HG03060 (cell line): ENCODE data around the gene MEOX1.

Experiments used
- ATAC-seq: cut with Tn5 transposase; IDR thresholded peaks from one replicate; pipeline ENCODE4 v1.9.1; 2021; ENCODE audit warnings: low read depth, moderate number of reproducible peaks; ENCODE audit not compliant: unreplicated experiment

MEOX1 gene

DNA sequence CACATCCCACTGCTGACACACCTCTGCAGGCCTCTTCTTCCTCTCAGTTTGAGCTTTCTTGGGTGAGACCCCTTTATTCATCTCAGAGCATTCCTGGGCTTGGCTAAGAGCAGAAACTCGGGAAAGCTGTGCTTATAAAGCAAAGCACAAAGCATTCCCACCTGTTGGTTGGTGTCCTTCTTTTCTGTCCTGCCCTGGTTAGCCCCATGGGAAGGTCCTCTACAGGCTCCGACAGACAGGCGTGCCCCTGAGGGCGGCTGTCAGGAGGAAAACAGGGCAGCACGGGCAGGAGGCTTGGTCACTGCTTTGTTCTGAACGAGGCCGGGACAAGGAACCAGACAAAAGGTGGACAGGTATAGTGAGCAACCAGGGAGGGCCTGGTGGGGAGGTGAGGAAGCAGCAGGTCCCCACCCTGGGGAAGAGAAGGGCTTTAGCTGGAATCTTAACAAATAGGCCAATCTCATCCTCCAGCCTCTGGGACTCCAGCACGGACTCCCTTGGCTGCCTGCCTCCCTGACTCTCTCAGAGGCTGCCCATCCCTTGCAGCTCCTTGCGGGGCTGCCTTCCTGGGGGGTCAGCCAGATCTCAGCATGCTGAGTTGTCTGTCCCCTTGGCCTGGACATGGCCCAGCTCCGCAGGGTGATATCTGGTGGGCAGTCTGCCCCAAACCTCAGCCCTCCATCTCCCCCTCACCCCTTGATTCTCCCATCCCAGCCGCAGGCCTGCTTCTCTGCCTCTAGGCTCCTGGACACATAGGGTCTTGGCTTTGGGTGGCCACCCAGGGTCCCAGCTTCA, 1.7 kb downstream of the MEOX1 start:
- ATAC-seq: no peak

- no peak for ATAC-seq
Measured at GRCh38 chr17:43658900-43659299, 2.8 kb downstream of the MEOX1 start.

GRCh38 chr17:43655693-43656255, 5.9 kb downstream of the MEOX1 start:
- no peak for ATAC-seq

DNA sequence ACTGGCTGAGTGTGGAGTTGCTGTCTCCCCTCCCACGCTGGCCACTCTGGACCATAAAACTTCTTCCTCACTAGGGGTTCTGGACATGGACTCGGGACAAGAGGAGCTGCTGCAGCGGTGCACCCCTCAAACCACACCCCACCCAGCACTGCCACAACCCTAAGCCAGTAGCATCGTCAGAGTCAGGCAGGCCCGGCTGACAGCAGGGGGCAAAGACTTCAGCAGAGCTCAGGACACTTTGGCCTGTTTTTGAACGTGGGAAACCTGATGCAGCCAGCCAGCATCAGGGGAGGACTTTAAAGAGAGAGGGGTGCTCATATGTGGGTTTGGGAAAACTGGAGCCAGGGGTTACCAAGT, 9.6 kb downstream of the MEOX1 start:
- no peak for ATAC-seq

- ATAC-seq: no peak
Measured at GRCh38 chr17:43650471-43650870, 11.3 kb downstream of the MEOX1 start.

- no peak for ATAC-seq
Measured at GRCh38 chr17:43648916-43649315, 12.8 kb downstream of the MEOX1 start.

- no peak for ATAC-seq
Measured at GRCh38 chr17:43645765-43646481, 15.8 kb downstream of the MEOX1 start.

DNA sequence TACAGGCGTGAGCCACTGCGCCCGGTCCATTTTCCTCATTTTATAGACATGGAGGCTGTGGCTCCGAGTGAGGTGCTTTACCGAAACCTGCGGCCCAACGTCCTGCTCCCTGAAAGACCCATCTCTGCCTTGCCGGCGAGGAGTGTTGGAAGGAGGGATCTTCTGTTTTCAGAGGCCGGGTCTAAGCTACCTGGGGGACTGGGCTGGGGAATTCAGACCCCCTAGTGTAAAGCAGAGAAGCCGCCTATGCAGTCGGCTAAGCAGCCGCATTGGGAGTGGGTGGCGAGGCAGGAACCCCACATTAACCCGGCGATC, 16.3 kb downstream of the MEOX1 start:
- ATAC-seq: no peak

GRCh38 chr17:43644081-43644480, 17.6 kb downstream of the MEOX1 start:
- no peak for ATAC-seq

DNA sequence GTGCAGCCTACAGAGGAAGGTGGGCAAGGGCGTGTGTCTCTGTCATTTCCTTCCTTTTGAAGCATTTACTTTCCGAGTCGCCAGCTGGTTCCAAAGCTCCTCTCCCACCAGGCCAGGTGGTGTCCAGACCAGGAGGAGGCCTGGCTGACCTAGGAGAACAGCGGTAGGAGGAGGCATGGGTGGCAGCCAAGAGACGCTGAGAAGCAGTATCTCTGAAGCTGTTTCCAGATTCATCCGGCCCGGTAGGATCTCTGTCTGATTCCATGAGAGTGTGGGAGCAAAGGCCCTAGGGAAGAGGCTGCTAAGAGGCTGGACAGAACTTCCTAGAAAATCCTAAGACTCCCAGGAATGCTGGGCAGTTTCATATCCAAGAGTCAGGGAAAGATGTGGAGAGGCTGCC, 20.3 kb downstream of the MEOX1 start:
- ATAC-seq: no peak

- ATAC-seq: no peak
Measured at GRCh38 chr17:43640491-43641252, 21.1 kb downstream of the MEOX1 start.

- ATAC-seq: no peak
Measured at GRCh38 chr17:43637563-43638323, 24.0 kb downstream of the MEOX1 start.

GRCh38 chr17:43636426-43636825, 25.3 kb downstream of the MEOX1 start:
- ATAC-seq: no peak

GRCh38 chr17:43634591-43635125, 27.1 kb downstream of the MEOX1 start:
- no peak for ATAC-seq

DNA sequence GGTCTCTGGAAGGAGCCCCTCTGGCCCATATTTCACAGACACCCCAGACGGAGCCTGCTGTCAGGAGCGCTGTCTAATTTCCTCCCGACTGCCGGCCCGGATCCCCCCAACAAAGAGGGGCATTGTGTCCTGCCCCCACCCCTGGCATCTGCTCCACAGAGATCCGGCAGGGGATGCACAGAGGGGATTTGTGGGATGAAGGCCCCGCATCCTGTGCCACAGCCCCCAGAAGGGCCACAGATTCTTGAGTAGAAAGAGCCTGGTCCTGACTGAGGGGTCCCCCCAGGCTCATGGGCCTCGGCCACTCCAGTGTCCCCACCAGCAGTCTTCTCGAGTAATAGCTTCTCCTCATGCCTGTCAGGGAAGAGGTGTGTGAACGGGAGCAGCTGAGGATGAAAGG, 29.5 kb downstream of the MEOX1 start:
- no peak for ATAC-seq

DNA sequence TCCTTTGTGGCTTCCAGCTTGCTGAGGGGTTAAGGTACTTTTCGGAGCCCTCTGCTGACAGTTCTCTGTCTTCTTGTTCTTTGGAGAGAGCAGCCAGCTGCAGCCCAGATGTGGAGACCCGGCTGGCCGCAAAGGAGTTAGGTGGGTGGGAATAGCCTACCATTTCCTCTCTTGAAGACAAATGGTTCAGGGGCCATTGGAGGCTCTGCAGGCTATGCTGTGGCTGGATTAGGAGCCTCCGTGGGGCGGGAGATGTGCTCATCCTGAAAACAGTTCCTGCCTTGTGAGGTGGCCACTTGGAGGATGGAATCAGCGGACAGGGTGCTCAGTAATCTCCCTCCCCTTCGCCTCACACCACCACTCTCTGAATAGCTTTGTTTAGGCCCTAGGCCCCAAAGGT, 30.3 kb downstream of the MEOX1 start:
- ATAC-seq: no peak

- ATAC-seq: no peak
Measured at GRCh38 chr17:43628089-43628650, 33.6 kb downstream of the MEOX1 start.

DNA sequence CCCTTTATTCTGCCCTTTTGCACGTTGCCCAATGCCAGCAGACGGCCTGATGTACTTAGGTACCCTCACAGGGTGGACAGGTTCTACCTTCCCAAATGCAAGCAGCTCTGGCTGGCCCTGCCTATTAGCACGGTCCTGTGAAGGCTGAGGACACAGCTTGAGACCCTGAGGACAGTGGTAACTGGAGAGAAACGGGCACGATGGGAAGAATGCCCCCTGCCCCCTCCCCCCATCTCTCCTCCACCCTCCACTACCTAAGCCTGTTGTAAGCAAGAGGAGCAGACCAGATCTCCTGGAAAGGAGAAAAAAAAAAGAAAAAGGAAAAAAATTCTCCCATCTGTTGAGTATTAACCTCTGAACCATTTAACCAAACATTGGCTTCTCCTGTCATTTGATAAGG, 34.1 kb downstream of the MEOX1 start:
- ATAC-seq: no peak

DNA sequence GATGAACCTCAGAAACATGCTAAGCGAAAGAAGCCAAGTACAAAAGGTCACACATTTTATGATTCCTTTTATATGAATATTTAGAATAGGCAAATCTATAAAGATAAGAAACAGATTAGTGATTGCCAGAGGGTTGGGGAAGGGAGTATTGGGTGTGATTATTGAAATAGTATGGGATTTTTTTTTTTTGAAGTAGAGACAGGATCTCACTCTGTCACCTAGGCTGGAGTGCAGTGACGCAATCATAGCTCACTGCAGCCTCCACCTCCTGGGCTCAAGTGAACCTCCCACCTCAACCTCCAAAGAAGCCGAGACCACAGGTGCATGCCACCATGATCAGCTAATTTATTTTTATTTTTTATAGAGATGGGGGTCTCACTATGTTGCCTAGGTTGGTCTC, 35.7 kb downstream of the MEOX1 start:
- ATAC-seq: no peak

DNA sequence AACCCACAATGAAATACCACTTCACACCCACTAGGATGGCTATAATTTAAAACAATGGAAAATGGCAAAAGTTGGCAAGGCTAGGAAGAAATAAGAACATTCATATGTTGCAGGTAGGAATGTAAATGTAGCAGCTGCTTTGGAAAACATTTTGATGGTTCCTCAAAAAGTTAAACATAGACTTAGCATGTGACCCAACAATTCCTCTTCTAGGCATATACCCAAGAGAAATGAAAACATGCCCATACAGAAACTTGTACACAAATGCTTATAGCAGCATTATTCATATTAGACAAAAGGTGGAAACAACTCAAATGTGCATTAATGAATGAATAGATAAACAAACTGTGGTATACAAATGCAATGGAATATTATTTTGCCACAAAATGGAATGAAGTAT, 36.1 kb downstream of the MEOX1 start:
- ATAC-seq: no peak
